HG03196 (cell line): ENCODE results near the gene PGK2.
A peak's percentile ranks its signal among the peaks of the same experiment; 100 is the strongest.
"Not testable (repeated sequence)": the region's sequence is repeated elsewhere in the genome, so short reads cannot be mapped to it uniquely, and the experiment has no call there.

Experiments
- ATAC-seq: cut with Tn5 transposase; IDR thresholded peaks from one replicate; pipeline ENCODE4 v1.9.1; 2021; ENCODE audit not compliant: unreplicated experiment

The PGK2 gene

GRCh38 chr6:49787176-49787575, at the start of gene PGK2:
PGK2 (minus strand) TSS chr6:49787285; CDS start chr6:49787187, 98 bp downstream.
- no peak for ATAC-seq

GRCh38 chr6:49835140-49835539, 48.1 kb upstream of the PGK2 start:
- ATAC-seq: no peak

GRCh38 chr6:49833386-49833785, 46.3 kb upstream of the PGK2 start:
- no peak for ATAC-seq

GRCh38 chr6:49826743-49827406, 39.8 kb upstream of the PGK2 start:
- peak; percentile 99 for ATAC-seq

GRCh38 chr6:49815166-49815565, 28.1 kb upstream of the PGK2 start:
- ATAC-seq: no peak

- no peak for ATAC-seq
Observed at GRCh38 chr6:49813248-49813647, 26.2 kb upstream of the PGK2 start.

- no peak for ATAC-seq
Observed at GRCh38 chr6:49806145-49806544, 19.1 kb upstream of the PGK2 start.

- no peak for ATAC-seq
Observed at GRCh38 chr6:49805246-49805645, 18.2 kb upstream of the PGK2 start.

GRCh38 chr6:49801525-49801924, 14.4 kb upstream of the PGK2 start:
- no peak for ATAC-seq

GRCh38 chr6:49799090-49799489, 12.0 kb upstream of the PGK2 start:
- no peak for ATAC-seq

- not testable (repeated sequence) for ATAC-seq
Observed at GRCh38 chr6:49796842-49797455, 9.9 kb upstream of the PGK2 start.

- no peak for ATAC-seq
Observed at GRCh38 chr6:49790341-49790740, 3.3 kb upstream of the PGK2 start.

- no peak for ATAC-seq
Observed at GRCh38 chr6:49784272-49784671, 2.8 kb downstream of the PGK2 start.

- no peak for ATAC-seq
Observed at GRCh38 chr6:49782725-49783124, 4.4 kb downstream of the PGK2 start.

- no peak for ATAC-seq
Observed at GRCh38 chr6:49782293-49782692, 4.8 kb downstream of the PGK2 start.

GRCh38 chr6:49776444-49776843, 10.6 kb downstream of the PGK2 start:
- no peak for ATAC-seq

- ATAC-seq: no peak
Observed at GRCh38 chr6:49775043-49775442, 12.0 kb downstream of the PGK2 start.

GRCh38 chr6:49772285-49772684, 14.8 kb downstream of the PGK2 start:
- ATAC-seq: no peak

- no peak for ATAC-seq
Observed at GRCh38 chr6:49766762-49767161, 20.3 kb downstream of the PGK2 start.

- ATAC-seq: no peak
Observed at GRCh38 chr6:49764571-49765236, 22.4 kb downstream of the PGK2 start.

- ATAC-seq: no peak
Observed at GRCh38 chr6:49744259-49744658, 42.8 kb downstream of the PGK2 start, which contains the start of gene CRISP3. CRISP3 (minus strand) TSS chr6:49744388; CDS start chr6:49744367, 21 bp downstream.

GRCh38 chr6:49743429-49743828, 43.7 kb downstream of the PGK2 start:
- no peak for ATAC-seq
